HL-60/S4 (cell line): Measurements from ENCODE around the gene ASIC1.

ENCODE experiments used
- in situ Hi-C: fragments of 300-500 bp; cut with MboI; formaldehyde crosslinking; loops from 2 replicates; pipeline ENCODE4 v1.14.3; 2022; ENCODE audit warnings: low sequenced_read_pairs

ASIC1 gene

DNA sequence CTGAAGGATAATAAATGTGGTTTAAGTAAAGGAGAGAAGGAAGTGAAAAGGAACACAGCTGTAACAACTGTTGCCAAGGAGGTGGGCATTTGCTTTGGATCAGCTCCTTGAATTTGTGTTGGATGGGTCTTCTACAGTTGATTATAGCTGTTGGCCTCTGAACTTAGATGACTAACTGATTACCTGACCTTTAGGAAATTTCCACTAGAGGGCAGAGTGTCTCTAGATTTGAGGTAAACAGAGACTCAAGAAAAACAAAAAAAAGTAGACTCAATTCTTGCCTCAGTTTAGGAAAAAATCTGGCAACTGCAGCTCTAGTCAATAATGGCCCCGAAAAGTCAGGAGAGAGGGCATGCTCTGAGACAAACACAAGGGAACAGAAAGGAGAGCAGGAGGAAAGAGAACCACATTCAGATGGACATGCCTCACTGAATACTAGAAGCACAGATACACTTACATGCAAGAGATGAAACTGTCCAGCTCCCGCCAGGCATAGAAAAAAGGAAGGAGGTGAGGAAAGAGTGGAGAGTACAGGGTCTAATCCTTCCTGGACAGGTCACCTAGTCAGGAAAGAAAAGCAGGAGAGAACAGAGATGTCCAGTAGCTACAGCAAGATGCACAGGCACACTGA lies 75.2 kb downstream of the ASIC1 start:
- in situ Hi-C loops, result no loop called here
